T-helper 1 cell treated with Interleukin-12 subunit alpha and Interleukin-12 subunit beta and Interleukin-4 antibody, amounts not matched to agents 30 ng/mL and 1 ng/mL, for 36 hours (primary cell): ENCODE data around the gene CATSPERZ. TPM values are rescaled to one million over a fixed set of nuclear protein-coding genes. Genes with fewer than 3 reads are reported as not detected.
"Not testable (repeated sequence)": the region's sequence is repeated elsewhere in the genome, so short reads cannot be mapped to it uniquely, and the experiment has no call there.

Experiments used
- intact Hi-C: fragments of 100-400 bp; cut with micrococcal nuclease; formaldehyde crosslinking; loops from one replicate; pipeline ENCODE4 v1.15.1; 2024
- total RNA-seq: library from RNA; stranded (reverse); gene quantifications from 2 replicates; pipeline ENCODE4 v1.2.3, GENCODE V29; 2022

The CATSPERZ gene
- total RNA-seq, 1 donor from 2014 or later = not detected

DNA sequence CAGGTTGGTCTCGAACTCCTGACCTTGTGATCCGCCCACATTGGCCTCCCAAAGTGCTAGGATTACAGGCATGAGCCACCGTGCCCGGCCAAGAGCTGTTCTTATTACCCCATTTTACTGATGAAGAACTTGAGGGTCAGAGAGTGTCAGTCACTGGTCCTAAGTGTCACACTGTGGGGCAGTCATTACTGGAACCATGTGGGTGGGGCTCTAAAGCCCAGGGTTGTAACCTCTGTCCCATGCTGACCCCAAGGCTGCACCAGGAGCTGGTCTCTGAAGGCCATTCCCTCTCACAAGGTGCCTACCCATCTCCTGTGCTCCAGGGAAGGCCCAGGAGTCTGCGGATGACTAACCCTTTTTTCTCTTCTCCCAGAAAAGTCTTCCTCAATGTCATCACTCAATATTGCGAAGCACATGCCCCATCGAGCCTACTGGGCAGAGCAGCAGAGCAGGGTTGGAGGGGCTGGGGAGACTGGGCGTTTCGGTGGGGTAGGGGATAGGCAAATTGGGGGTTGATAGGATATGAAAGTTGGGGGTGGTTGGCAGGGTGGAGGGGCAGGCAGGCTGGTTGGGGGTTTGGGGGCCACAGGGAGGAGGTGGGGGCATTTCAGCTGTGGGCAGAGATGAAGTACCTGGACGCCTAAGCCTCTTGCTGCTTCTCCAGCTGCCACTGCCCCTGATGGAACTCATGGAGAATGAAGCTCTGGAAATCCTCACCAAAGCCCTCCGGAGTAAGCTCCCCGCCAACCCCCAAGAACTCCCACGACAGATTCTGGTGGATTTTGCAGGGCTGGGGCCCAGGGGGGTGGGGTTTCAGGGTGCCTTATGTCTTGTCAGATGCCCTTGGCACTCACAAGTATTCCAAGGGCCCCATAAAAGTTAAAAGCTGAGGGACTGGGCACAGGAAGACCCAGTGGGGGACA is 3.2 kb downstream of the CATSPERZ start:
- intact Hi-C loops = loop anchor here (1.0 to 2.0 kb wide), 3 partner anchors 52 to 303 kb away; partner anchors contain the start of gene PLCB3

DNA sequence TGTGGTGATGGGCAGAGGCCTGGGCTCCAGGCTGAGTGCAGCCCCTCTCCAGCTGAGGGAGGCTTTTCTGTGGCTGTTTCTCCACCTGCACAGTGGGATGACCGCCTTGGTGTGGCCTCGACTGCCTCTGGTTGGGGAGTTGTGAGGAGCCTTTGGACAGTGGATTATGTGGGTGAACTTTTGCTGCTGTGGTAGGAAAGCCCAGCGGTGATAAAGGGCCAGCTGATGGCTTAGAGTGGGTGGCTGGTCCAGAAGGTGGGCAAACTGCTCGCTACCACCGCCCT is 3.8 kb downstream of the CATSPERZ start:
- intact Hi-C loops = loop anchor here (1.0 to 2.0 kb wide), 3 partner anchors 53 to 303 kb away; partner anchors contain the start of gene PLCB3

DNA sequence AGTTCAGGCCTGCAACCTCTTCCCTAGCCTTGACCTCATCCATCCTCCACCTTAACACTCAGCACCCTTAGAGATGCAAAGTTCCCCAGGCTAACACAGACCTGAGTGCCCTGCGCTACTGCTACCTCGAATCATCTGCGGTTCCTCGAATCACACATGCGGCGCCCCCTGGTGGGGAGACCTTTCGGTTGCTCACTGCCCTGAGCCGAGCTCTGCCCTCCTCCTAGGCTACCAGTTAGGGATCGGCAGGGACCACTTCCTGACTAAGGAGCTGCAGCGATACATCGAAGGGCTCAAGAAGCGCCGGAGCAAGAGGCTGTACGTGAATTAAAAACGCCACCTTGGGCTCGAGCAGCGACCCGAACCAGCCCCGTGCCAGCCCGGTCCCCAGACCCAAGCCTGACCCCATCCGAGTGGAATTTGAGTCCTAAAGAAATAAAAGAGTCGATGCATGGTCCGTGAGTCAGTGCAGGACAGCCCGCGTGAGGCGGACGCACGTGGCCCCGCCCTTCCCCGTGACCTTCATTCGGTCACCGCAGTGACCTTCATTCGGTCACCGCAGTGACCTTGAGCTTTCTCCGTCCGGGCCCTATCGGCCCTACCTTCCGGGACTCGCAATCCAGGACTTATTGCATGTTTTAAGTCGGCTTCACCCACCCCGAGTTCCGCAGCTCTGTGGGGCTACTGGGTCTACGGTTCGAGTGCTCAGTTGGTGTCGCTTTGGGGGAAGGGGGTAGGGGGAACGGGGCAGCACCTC is 4.3 kb downstream of the CATSPERZ start:
- intact Hi-C loops = loop anchor here (1.0 to 2.0 kb wide), 14 partner anchors 13 to 466 kb away; partner anchors contain the start of genes CCDC88B, COX8A, DNAJC4 and FKBP2

DNA sequence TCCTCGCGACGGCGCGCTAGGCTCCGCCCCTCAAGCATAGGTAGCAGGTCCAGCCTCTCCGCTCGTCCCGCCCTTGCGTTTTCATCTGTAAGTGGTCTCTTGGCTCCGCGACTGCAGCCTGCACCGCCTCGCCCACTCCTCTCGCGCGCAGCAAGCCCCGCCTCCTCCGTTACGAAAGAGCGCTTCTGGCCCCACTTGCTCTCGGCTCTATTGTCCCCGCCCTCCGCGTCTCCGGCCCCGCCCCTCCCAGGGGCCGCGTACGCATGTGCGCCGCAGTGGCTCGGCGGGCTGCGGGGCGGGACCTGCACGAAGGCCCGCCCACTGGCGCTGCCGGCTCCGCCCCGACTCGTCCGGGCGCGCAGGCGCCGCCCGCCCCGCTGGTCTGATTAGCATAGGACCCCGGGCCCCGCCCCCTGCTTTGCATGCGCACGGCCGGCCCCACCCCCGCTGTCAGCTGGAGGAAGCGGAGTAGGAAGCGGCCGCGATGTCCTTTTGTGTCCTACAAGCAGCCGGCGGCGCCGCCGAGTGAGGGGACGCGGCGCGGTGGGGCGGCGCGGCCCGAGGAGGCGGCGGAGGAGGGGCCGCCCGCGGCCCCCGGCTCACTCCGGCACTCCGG is 5.0 kb downstream of the CATSPERZ start, which contains the start of gene ESRRA:
Gene ESRRA (plus strand): TSS at position 450 of the 616 bp plus-strand sequence. CDS start 1,656 bp downstream, outside the sequence.
- intact Hi-C loops = loop anchor here (1.0 to 2.0 kb wide), 12 partner anchors 12 to 467 kb away; partner anchors contain the start of genes CCDC88B, COX8A, DNAJC4 and FKBP2

DNA sequence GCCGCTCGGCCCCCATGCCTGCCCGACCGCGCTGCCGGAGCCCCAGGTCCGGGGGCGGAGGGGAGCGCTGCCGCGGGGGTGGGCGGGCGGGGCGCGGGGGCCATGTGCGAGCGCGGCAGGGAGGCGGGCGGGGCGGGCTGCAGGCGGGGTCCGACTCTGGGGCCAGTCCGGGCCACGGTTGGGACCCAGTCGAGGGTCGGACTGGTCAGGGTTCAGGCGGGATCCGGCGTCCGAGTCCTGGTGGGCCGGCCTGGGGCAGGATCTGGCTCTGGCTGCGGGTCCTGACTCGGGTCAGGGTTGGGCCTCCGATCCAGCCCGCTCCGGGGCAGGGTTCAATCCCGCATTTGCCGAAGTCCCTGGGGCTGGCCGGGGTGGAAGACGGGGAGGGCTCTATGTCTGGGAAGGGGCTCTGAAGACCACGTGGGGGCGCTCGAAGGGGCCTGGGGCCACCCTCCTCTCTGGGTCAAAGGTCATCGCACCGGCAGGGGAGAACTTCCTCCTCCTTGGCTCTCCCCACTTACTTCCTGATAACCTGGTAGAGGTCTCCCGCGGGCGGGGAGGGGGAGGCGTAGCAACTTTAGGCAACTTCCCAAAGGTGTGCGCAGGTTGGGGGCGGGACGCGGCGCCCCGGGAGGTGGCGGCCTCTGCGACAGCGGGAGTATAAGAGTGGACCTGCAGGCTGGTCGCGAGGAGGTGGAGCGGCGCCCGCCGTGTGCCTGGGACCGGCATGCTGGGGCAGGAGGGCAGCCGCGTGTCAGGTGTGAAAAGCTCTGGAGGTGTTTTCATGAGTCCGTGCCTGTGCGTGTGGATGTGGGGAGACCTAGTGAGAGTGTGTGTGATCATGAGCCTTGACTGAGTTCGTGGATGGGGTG is 5.8 kb downstream of the CATSPERZ start:
- intact Hi-C loops = loop anchor here (1.0 to 2.0 kb wide), 12 partner anchors 11 to 468 kb away; partner anchors contain the start of genes CCDC88B, COX8A, DNAJC4 and FKBP2

DNA sequence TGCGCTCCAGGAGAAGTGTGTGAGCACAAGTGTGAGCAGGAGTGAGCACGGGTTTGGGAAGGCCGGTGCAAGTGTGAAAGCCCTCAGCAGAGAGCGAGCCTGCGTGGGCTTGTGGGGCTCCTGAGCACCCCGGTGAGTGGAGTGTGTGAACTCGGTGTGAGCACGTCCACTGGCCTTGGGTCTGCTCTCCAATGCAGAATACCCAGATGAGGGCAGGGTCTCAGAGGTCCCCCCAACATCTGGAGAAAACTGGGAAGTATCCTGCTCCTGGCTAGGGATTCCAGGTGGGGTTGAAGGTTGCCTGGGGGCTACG is 6.4 kb downstream of the CATSPERZ start:
- intact Hi-C loops = no loop called here

DNA sequence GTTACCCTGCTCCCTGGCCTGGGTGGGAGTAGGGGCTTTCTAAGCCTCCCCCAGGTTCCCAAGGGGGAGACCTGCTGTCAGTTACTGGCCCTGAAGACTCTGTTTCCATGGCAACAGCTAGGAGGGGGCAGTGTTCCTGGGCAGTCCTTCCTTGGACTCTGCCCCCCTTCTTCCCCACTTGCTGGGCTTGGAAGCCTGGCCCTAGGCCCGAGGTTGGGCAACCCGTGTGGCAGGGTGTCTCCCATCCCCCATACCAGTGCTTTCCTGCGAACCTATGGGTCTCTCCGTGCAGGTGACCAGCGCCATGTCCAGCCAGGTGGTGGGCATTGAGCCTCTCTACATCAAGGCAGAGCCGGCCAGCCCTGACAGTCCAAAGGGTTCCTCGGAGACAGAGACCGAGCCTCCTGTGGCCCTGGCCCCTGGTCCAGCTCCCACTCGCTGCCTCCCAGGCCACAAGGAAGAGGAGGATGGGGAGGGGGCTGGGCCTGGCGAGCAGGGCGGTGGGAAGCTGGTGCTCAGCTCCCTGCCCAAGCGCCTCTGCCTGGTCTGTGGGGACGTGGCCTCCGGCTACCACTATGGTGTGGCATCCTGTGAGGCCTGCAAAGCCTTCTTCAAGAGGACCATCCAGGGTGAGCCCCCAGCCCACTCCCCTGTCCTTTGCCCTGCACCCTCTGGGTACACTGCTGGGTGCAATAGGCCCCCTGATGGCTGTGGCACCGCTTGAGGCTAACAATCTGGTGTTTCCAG is 6.9 kb downstream of the CATSPERZ start:
- intact Hi-C loops = no loop called here

DNA sequence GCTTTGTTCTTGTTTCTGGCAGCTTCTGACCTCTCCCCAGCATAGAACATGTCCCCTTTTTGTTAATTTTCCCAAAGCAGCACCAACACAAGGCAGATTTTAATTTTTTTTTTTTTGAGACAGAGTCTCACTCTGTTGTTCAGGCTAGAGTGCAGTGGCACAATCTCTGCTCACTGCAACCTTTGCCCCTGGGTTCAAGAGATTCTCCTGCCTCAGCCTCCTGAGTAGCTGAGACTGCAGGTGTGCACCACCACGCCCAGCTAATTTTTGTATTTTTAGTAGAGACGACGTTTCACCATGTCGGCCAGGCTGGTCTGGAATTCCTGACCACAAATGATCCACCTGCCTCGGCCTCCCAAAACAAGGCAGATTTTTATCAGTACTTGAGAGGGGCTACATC is 7.6 kb downstream of the CATSPERZ start:
- intact Hi-C loops = not testable (repeated sequence)

DNA sequence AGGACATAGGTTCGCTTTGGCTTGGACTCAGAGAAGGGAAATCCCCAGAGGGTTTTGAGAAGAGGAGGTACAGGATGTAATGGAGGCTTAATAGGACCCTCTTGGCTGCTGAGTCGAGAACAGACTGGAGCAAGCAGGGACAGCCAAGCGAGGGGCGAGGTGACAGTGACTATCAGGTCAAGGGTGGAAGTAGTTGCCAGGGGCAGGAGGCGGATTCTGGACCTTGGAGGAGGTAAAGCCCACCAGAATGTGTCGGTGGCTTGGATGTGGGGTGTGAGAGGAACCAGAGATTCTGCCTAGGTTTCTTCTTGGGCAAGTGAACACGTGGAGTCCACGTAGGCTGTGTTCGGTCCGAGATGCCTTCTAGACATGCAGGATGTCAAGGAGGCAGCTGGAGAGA is 12.8 kb downstream of the CATSPERZ start:
- intact Hi-C loops = no loop called here

DNA sequence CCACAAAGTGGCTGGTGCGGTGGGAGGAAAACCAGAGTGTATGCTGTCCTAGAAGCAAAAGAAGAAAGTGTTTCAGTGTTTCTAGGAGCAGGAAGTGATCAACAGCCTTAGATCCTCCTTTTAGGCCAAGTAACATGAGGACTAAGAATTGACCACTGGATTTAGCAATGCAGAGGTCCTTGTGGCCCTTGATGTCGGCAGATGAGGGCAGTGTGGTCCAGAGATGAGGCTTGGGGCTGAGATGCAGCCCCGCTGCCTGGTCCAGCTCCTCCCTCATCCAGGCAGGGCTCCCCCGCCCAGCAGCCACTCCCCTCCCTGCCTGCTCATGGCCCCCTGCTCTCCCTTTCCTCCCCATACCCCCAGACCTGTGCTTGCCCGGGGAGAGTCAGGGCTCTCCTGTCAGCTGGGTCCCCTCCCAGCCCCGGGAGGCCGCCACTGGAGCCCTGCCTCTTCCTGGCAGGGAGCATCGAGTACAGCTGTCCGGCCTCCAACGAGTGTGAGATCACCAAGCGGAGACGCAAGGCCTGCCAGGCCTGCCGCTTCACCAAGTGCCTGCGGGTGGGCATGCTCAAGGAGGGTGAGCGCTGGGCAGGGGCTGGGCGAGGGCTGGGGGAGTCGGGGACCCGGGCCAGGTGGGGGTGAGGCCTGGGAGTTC is 13.5 kb downstream of the CATSPERZ start:
- intact Hi-C loops = no loop called here

DNA sequence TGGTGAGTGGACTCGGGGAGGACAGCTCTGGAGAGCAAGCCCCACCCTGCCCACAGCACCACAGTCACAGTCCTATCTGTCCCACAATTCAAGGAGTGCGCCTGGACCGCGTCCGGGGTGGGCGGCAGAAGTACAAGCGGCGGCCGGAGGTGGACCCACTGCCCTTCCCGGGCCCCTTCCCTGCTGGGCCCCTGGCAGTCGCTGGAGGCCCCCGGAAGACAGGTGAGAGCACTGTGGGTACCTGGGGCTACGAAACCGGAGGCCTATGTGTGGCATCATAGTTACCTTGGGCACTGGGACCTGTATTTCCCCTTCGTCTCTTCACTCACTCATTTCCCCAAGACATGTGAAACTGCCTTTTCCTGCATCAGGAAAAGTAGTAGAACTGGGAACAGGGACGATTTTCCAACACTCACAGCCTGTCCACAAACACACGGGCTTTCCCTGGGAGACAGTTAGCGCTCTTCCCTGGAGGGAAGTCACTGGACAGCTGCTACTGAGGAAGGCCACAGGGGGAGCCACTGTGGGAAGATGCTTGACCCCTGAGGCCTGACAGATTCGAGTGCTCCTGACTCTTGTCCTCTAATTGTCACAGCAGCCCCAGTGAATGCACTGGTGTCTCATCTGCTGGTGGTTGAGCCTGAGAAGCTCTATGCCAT is 14.1 kb downstream of the CATSPERZ start:
- intact Hi-C loops = no loop called here

DNA sequence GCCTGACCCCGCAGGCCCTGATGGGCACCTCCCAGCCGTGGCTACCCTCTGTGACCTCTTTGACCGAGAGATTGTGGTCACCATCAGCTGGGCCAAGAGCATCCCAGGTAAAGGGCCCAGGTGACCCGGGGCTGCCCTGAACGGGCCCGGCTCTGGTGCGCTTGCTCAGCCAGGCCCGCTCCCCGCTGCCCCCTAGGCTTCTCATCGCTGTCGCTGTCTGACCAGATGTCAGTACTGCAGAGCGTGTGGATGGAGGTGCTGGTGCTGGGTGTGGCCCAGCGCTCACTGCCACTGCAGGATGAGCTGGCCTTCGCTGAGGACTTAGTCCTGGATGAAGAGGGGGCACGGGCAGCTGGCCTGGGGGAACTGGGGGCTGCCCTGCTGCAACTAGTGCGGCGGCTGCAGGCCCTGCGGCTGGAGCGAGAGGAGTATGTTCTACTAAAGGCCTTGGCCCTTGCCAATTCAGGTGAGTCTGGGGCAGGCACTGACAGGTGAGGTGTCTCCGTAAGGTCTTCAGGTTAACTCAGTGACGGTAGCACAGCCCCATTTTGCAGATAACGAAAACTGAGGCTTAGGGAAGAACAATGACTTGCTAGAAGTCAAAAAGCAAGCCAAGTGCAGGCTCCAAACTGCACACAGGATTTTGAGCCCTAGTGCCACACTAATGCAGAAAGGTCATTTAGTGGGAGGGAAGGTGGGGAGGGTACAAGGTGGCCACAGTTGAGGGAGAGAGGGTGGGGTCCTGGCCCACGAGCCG is 14.8 kb downstream of the CATSPERZ start:
- intact Hi-C loops = loop anchor here (5.0 kb wide), 1 partner anchor 1952 kb away; the partner anchor contains the start of gene RAB1B

DNA sequence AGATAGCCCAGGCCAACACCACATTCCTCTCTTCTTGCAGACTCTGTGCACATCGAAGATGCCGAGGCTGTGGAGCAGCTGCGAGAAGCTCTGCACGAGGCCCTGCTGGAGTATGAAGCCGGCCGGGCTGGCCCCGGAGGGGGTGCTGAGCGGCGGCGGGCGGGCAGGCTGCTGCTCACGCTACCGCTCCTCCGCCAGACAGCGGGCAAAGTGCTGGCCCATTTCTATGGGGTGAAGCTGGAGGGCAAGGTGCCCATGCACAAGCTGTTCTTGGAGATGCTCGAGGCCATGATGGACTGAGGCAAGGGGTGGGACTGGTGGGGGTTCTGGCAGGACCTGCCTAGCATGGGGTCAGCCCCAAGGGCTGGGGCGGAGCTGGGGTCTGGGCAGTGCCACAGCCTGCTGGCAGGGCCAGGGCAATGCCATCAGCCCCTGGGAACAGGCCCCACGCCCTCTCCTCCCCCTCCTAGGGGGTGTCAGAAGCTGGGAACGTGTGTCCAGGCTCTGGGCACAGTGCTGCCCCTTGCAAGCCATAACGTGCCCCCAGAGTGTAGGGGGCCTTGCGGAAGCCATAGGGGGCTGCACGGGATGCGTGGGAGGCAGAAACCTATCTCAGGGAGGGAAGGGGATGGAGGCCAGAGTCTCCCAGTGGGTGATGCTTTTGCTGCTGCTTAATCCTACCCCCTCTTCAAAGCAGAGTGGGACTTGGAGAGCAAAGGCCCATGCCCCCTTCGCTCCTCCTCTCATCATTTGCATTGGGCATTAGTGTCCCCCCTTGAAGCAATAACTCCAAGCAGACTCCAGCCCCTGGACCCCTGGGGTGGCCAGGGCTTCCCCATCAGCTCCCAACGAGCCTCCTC is 15.7 kb downstream of the CATSPERZ start:
- intact Hi-C loops = loop anchor here (5.0 kb wide), 1 partner anchor 1951 kb away; the partner anchor contains the start of gene RAB1B

DNA sequence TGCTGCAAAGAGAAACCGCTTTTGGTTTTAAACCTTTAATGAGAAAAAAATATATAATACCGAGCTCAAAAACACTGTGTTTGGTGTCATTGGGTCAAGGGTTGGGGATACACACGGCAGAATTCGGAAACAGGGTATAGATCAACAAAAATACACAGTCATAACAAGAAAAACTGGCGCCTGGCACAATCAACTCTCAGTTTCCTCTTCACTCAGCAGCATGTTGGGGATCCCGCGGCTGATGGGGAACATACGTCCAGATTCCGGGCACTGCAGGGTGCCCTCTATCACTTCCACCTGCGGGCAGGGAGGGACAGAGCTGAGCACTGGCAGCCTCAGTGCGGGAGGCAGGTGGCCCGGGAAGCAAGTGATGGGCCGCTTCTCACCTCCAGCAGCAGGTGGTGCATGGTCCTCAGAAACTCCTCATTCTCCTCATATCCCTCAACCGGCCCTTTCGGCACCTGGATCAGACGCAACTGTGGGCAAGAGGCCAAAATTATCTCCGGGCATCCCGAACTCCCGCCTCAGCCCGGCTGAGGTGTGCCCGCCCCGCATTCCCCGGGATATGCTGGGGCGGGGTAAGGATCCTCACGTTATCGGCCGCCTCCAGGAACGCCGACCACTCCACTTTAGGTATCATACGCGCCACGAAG is 16.6 kb downstream of the CATSPERZ start:
- intact Hi-C loops = loop anchor here (1.0 to 5.0 kb wide), 8 partner anchors 11 to 1951 kb away; partner anchors contain the start of genes ESRRA, GPR137, OTUB1 and RAB1B

DNA sequence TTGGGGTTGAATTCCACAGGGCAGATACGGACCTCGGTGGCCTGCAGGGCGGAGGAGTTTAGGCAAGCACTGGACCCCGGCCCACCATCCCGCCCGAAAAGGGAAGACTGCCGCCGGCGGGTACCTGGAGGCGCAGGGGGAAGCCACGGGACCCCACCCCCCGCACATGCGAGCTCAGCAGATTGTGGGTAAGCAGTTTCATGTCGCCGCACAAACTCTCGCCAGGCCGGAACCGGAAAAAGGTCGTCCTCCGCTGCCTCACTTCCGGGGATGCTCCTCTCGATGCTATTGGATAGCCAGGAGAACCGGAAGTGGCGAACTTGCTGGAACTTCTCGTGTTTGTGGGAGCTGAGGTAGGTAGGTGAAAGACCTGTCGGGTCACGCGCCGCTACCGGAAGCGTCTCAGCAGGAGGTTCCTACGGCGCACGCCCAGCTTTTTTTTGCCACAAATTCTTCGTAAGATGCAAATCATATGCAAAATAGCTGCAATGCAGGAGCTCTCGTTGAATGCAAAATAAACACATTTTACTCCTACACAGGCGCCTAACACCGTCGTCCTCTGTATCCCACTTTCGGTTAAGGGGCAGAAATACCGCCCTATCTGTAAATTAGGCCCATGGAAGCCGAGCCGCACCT is 17.3 kb downstream of the CATSPERZ start, which contains the start of gene TRMT112:
Gene TRMT112 (minus strand): TSS at position 235 of the 636 bp plus-strand sequence. CDS start 33 bp downstream, at position 202.
- intact Hi-C loops = loop anchor here (1.0 to 5.0 kb wide), 8 partner anchors 12 to 1950 kb away; partner anchors contain the start of genes ESRRA, GPR137, OTUB1 and RAB1B
